HG02938 (cell line): ENCODE results near the gene TAF7.
"Not testable (repeated sequence)": the region's sequence is repeated elsewhere in the genome, so short reads cannot be mapped to it uniquely, and the experiment has no call there.

Experiments used
- ATAC-seq: cut with Tn5 transposase; IDR thresholded peaks from one replicate; pipeline ENCODE4 v1.9.1; 2021; ENCODE audit warnings: mild to moderate bottlenecking, moderate library complexity; ENCODE audit not compliant: unreplicated experiment

TAF7 gene

GRCh38 chr5:141340781-141341354, 20.3 kb upstream of the TAF7 start:
- ATAC-seq, result not testable (repeated sequence)

- ATAC-seq, result no peak
Measured at GRCh38 chr5:141338538-141339306, 18.1 kb upstream of the TAF7 start, which contains the start of gene PCDHGA2. PCDHGA2 (plus strand) TSS chr5:141338760.

GRCh38 chr5:141332571-141332970, 12.0 kb upstream of the TAF7 start:
- ATAC-seq, result not testable (repeated sequence)

- ATAC-seq, result no peak
Measured at GRCh38 chr5:141330299-141331080, 9.9 kb upstream of the TAF7 start, which contains the start of gene PCDHGA1. PCDHGA1 (plus strand) TSS chr5:141330514.

GRCh38 chr5:141328231-141328630, 7.6 kb upstream of the TAF7 start:
- no peak for ATAC-seq

GRCh38 chr5:141326088-141326854, 5.7 kb upstream of the TAF7 start:
- peak; percentile 82 for ATAC-seq

GRCh38 chr5:141322261-141322660, 1.7 kb upstream of the TAF7 start:
- ATAC-seq, result no peak

GRCh38 chr5:141319699-141320098, 885 bp downstream of the TAF7 start:
- ATAC-seq, result no peak

GRCh38 chr5:141319202-141319601, 1.4 kb downstream of the TAF7 start:
- ATAC-seq, result no peak

- ATAC-seq, result not testable (repeated sequence)
Measured at GRCh38 chr5:141316963-141317362, 3.6 kb downstream of the TAF7 start.

GRCh38 chr5:141313711-141314110, 6.9 kb downstream of the TAF7 start:
- ATAC-seq, result no peak

GRCh38 chr5:141306630-141307029, 14.0 kb downstream of the TAF7 start:
- ATAC-seq, result no peak

- ATAC-seq, result no peak
Measured at GRCh38 chr5:141303756-141304155, 16.8 kb downstream of the TAF7 start, which contains the start of gene SLC25A2. SLC25A2 (minus strand) TSS chr5:141304049; CDS start chr5:141303865, 184 bp downstream.

- ATAC-seq, result no peak
Measured at GRCh38 chr5:141298376-141298775, 22.2 kb downstream of the TAF7 start.

- ATAC-seq, result no peak
Measured at GRCh38 chr5:141272906-141273305, 47.7 kb downstream of the TAF7 start.

GRCh38 chr5:141269195-141269594, 51.4 kb downstream of the TAF7 start:
- ATAC-seq, result no peak
